PC-9 (cell line): ENCODE measurements around the gene JPH2.

Source experiments
- CTCF ChIP-seq: fragments of 200-600 bp; sonication (generic); conservative IDR thresholded peaks from 2 replicates; pipeline ENCODE4 v1.6.1; 2017; ENCODE audit warnings: mixed run types, antibody characterized with exemption, mild to moderate bottlenecking, moderate library complexity
- EZH2 ChIP-seq: fragments of 200-600 bp; sonication (generic); IDR thresholded peaks from 2 replicates; pipeline ENCODE4 v1.8.0; 2017; ENCODE audit warnings: antibody characterized with exemption, low read depth

GRCh38 chr20:44172572-44172950, 14.4 kb downstream of the JPH2 start:
- TF ChIP-seq CTCF (no peak), EZH2 (no peak)
